SU-DHL-6 (cell line): ENCODE results near the gene TENM4.

Experiments used
- H2AFZ ChIP-seq: fragments of 200-600 bp; sonication (generic); 2 replicates; pipeline ENCODE4 v1.6.1; 2014; ENCODE audit warnings: low read depth, mild to moderate bottlenecking, moderate library complexity, mixed read lengths, antibody characterized with exemption, low read length; ENCODE audit not compliant: severe bottlenecking
- H3F3A ChIP-seq: fragments of 200-600 bp; shearing (Covaris generic); 2 replicates; pipeline ENCODE4 v1.6.0; 2016; ENCODE audit warnings: antibody characterized with exemption, mild to moderate bottlenecking; ENCODE audit not compliant: insufficient read depth
- H3K27ac ChIP-seq: fragments of 200-600 bp; sonication (generic); 2 replicates; pipeline ENCODE4 v1.5.1; 2016; ENCODE audit warnings: low read depth, mild to moderate bottlenecking, low read length, moderate library complexity, mixed read lengths
- H3K27me3 ChIP-seq: fragments of 200-600 bp; sonication (generic), shearing (Covaris generic); 2 replicates; pipeline ENCODE4 v1.6.0; 2014; ENCODE audit warnings: mild to moderate bottlenecking, low read length
- H3K36me3 ChIP-seq: fragments of 200-600 bp; sonication (generic); 2 replicates; pipeline ENCODE4 v1.6.1; 2014; ENCODE audit warnings: mild to moderate bottlenecking, low read length, mixed read lengths
- H3K4me2 ChIP-seq: fragments of 300-600, 200-600 bp; shearing (Covaris generic), sonication (generic); 2 replicates; pipeline ENCODE4 v1.6.0; 2014; ENCODE audit warnings: low read length, low read depth, mild to moderate bottlenecking; ENCODE audit not compliant: poor library complexity, severe bottlenecking
- H3K4me3 ChIP-seq: fragments of 200-600 bp; sonication (generic); 2 replicates; pipeline ENCODE4 v1.5.1; 2014; ENCODE audit warnings: antibody characterized with exemption, low read length, mild to moderate bottlenecking, mixed read lengths; ENCODE audit not compliant: insufficient read depth, poor library complexity, severe bottlenecking
- H3K79me2 ChIP-seq: fragments of 200-600 bp; sonication (generic); 2 replicates; pipeline ENCODE4 v1.6.1; 2014; ENCODE audit warnings: mild to moderate bottlenecking, low read length, moderate library complexity; ENCODE audit not compliant: insufficient read depth
- H3K9ac ChIP-seq: fragments of 200-600 bp; sonication (generic); 2 replicates; pipeline ENCODE4 v1.7.0; 2014; ENCODE audit warnings: mild to moderate bottlenecking, low read length
- H3K9me2 ChIP-seq: fragments of 200-600 bp; sonication (generic); replicated peaks from 2 replicates; pipeline ENCODE4 v1.6.1; 2014; ENCODE audit warnings: low read length; ENCODE audit not compliant: insufficient read depth
- H3K9me3 ChIP-seq: fragments of 200-600 bp; sonication (generic); 2 replicates; pipeline ENCODE4 v1.6.1; 2014; ENCODE audit warnings: low read length, mixed read lengths; ENCODE audit not compliant: insufficient read depth
- H4K20me1 ChIP-seq: fragments of 200-600 bp; sonication (generic); 2 replicates; pipeline ENCODE4 v1.6.1; 2014; ENCODE audit warnings: low read depth, mild to moderate bottlenecking, antibody characterized with exemption, low read length, moderate library complexity, mixed read lengths
- EZH2phosphoT487 ChIP-seq: fragments of 200-600 bp; sonication (generic), shearing (Covaris generic); conservative IDR thresholded peaks from 2 replicates; pipeline ENCODE4 v1.6.1; 2018; ENCODE audit warnings: mild to moderate bottlenecking, antibody characterized with exemption, low read length, moderate library complexity, mixed read lengths
- TF ChIP-seq, protein P1 (sequence below): fragments of 200-600 bp; sonication (generic); IDR thresholded peaks from one replicate; pipeline ENCODE4 v1.5.1; 2017; ENCODE audit warnings: antibody characterized with exemption, mild to moderate bottlenecking, low read length, moderate library complexity; ENCODE audit not compliant: insufficient read depth, poor library complexity, severe bottlenecking

Gene TENM4

DNA sequence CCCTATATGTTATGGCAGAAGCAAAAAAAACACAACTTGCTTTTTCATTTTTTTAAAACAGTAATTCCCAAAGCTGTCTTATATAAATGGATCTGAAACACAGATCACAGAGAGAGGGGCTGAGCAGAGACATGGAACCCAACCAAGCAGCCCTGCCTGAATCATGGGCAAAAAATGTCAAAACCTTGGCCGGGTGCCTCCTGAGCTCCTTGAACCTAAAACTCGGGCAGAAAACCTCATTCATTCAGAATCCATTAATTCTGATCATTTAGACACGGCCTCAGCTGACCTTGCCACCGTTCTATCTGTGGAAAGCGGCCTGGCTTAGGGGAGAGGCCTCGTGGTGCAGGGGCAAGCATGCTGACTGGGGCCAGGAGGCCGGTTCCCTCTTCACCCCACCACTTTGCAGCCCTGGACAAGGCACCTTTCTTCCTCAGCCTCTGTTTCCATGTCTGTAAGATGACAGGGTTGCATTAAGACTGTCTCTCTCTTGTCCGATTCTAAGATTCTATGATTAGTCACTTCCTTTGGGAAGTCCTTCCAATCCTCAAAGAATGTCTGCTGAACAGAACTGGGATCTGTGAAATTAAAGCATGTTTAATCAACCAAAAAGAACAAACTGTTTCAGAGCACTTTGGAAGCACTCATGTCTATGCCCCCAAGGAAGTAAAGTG, 26.0 kb downstream of the TENM4 start:
- H4K20me1 ChIP-seq: no peaks in the 10 kb centered on the region
- H3K36me3 ChIP-seq: no peaks in the 10 kb centered on the region
- H3K4me3 ChIP-seq: no peak overlapping the region
- TF ChIP-seq, protein P1, sequence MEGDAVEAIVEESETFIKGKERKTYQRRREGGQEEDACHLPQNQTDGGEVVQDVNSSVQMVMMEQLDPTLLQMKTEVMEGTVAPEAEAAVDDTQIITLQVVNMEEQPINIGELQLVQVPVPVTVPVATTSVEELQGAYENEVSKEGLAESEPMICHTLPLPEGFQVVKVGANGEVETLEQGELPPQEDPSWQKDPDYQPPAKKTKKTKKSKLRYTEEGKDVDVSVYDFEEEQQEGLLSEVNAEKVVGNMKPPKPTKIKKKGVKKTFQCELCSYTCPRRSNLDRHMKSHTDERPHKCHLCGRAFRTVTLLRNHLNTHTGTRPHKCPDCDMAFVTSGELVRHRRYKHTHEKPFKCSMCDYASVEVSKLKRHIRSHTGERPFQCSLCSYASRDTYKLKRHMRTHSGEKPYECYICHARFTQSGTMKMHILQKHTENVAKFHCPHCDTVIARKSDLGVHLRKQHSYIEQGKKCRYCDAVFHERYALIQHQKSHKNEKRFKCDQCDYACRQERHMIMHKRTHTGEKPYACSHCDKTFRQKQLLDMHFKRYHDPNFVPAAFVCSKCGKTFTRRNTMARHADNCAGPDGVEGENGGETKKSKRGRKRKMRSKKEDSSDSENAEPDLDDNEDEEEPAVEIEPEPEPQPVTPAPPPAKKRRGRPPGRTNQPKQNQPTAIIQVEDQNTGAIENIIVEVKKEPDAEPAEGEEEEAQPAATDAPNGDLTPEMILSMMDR: no peak
- no peak for TF ChIP-seq EZH2phosphoT487
- no peaks in the 10 kb centered on the region for H3K9me2 ChIP-seq
- H3K4me2 ChIP-seq: no peak overlapping the region
- no peak overlapping the region for H3K9ac ChIP-seq
- H3K79me2 ChIP-seq: no peaks in the 10 kb centered on the region
- H3K27me3 ChIP-seq: no peaks in the 10 kb centered on the region
- H3K9me3 ChIP-seq: no peaks in the 10 kb centered on the region
- no peak overlapping the region for H2AFZ ChIP-seq
- no peaks in the 10 kb centered on the region for H3F3A ChIP-seq
- no peak overlapping the region for H3K27ac ChIP-seq

DNA sequence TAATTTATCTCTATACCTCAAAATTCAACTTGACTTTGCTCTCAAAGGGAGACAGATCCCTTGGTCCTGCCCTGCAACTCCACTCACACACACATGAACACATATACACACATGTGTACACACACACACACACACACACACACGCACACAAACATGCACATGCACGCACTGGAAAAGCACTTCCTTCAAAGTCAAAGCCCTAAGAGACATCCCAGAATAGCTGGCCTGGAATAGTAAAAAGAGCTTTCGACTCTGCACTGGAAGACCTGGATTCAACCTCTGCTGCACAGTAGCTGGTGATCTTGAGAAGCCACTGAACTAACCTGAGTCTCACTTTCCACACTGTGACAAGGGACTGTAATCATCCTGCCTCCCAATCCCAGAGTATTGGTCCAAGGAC, 26.8 kb downstream of the TENM4 start:
- no peak overlapping the region for H2AFZ ChIP-seq
- no peaks in the 10 kb centered on the region for H3K9me3 ChIP-seq
- no peaks in the 10 kb centered on the region for H3F3A ChIP-seq
- no peak overlapping the region for H3K4me3 ChIP-seq
- no peaks in the 10 kb centered on the region for H3K79me2 ChIP-seq
- no peaks in the 10 kb centered on the region for H3K36me3 ChIP-seq
- H3K9ac ChIP-seq: no peak overlapping the region
- H3K9me2 ChIP-seq: no peaks in the 10 kb centered on the region
- no peak overlapping the region for H3K27ac ChIP-seq
- TF ChIP-seq, protein P1: no peak
- no peak for TF ChIP-seq EZH2phosphoT487
- H3K27me3 ChIP-seq: no peaks in the 10 kb centered on the region
- no peak overlapping the region for H3K4me2 ChIP-seq
- H4K20me1 ChIP-seq: no peaks in the 10 kb centered on the region

DNA sequence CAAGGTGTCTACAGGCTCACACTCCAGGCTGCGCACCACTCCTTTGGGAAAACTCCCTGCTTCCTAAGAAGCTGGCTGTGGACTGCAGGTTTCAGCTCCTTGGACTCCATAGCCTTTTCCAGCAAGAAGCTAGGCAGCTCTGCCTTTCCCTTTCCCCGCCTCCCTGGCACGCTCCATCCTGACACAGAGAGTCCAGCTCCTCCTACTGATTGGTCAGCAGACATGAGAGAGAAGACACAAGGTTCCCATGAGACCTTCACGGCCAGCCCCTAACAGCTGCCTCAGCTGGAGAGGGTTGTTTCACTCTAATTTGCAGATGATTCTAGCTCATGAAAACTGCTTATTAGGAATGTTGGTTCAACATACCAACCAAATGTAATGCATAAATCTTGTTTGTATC, 27.6 kb downstream of the TENM4 start:
- H3K79me2 ChIP-seq: no peaks in the 10 kb centered on the region
- TF ChIP-seq, protein P1: no peak
- TF ChIP-seq EZH2phosphoT487: no peak
- no peaks in the 10 kb centered on the region for H4K20me1 ChIP-seq
- H2AFZ ChIP-seq: no peak overlapping the region
- H3K27ac ChIP-seq: no peak overlapping the region
- H3K9ac ChIP-seq: no peak overlapping the region
- H3F3A ChIP-seq: no peaks in the 10 kb centered on the region
- H3K4me2 ChIP-seq: no peak overlapping the region
- no peaks in the 10 kb centered on the region for H3K36me3 ChIP-seq
- H3K4me3 ChIP-seq: no peak overlapping the region
- H3K27me3 ChIP-seq: no peaks in the 10 kb centered on the region
- H3K9me3 ChIP-seq: no peaks in the 10 kb centered on the region
- no peaks in the 10 kb centered on the region for H3K9me2 ChIP-seq

DNA sequence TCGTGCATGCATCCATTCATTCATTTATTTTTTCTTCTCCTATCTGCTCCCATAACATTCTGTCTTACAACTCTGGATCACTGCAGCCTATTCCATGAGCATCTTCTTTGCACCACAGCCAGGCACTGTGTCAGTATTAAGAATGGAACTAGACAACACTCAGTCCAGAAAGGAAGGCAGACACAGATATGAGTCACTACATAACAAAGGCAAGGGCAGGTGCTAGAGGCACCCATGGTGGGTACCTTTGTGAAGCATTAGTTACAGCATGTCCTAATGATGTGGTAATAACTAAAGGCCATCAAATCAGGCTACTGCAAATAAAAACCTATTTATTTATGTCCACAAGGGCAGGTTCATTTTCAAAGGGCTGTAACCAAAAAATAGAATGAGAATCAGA, 28.1 kb downstream of the TENM4 start:
- Histone ChIP-seq H3K27me3 (no peaks in the 10 kb centered on the region), H3K9ac (no peak overlapping the region), H2AFZ (no peak overlapping the region), H3K79me2 (no peaks in the 10 kb centered on the region), H4K20me1 (no peaks in the 10 kb centered on the region), H3K4me2 (no peak overlapping the region), H3K36me3 (no peaks in the 10 kb centered on the region), H3K9me2 (no peaks in the 10 kb centered on the region), H3K9me3 (no peaks in the 10 kb centered on the region), H3F3A (no peaks in the 10 kb centered on the region), H3K27ac (no peak overlapping the region), H3K4me3 (no peak overlapping the region)
- TF ChIP-seq, protein P1: no peak
- no peak for TF ChIP-seq EZH2phosphoT487
